ENCODE data around the gene MAPK13.
"Not testable (repeated sequence)": the region's sequence is repeated elsewhere in the genome, so short reads cannot be mapped to it uniquely, and the experiment has no call there.

The MAPK13 gene

GRCh38 chr6:36115412-36115811 is 14.9 kb upstream of the MAPK13 start:
- no peak for DNase-seq (ENCODE audit: low read depth)

GRCh38 chr6:36116066-36116864 is 14.0 kb upstream of the MAPK13 start:
- no peak for DNase-seq (ENCODE audit: low read depth)

GRCh38 chr6:36116943-36117342 is 13.4 kb upstream of the MAPK13 start:
- no peak for DNase-seq (ENCODE audit: low read depth)

- DNase-seq (ENCODE audit: low read depth) = no peak
Measured at GRCh38 chr6:36117658-36118549, 12.4 kb upstream of the MAPK13 start.

- peak; percentile 47 for DNase-seq (ENCODE audit: low read depth)
Measured at GRCh38 chr6:36118550-36119107, 11.7 kb upstream of the MAPK13 start.

- no peak for DNase-seq (ENCODE audit: low read depth)
Measured at GRCh38 chr6:36119209-36119608, 11.1 kb upstream of the MAPK13 start.

- no peak for DNase-seq (ENCODE audit: low read depth)
Measured at GRCh38 chr6:36120018-36120417, 10.3 kb upstream of the MAPK13 start.

GRCh38 chr6:36120539-36120938 is 9.8 kb upstream of the MAPK13 start:
- peak; percentile 59 for DNase-seq (ENCODE audit: low read depth)

- peak; percentile 36 for DNase-seq (ENCODE audit: low read depth)
Measured at GRCh38 chr6:36120979-36121786, 9.1 kb upstream of the MAPK13 start.

GRCh38 chr6:36121787-36122494 is 8.4 kb upstream of the MAPK13 start:
- DNase-seq (ENCODE audit: low read depth) = no peak

- no peak for DNase-seq (ENCODE audit: low read depth)
Measured at GRCh38 chr6:36122495-36123269, 7.6 kb upstream of the MAPK13 start.

- DNase-seq (ENCODE audit: low read depth) = peak; percentile 84
Measured at GRCh38 chr6:36123270-36124139, 6.8 kb upstream of the MAPK13 start.

- DNase-seq (ENCODE audit: low read depth) = not testable (repeated sequence)
Measured at GRCh38 chr6:36124346-36124745, 6.0 kb upstream of the MAPK13 start.

- DNase-seq (ENCODE audit: low read depth) = no peak
Measured at GRCh38 chr6:36124881-36125280, 5.4 kb upstream of the MAPK13 start.

GRCh38 chr6:36125575-36125974 is 4.7 kb upstream of the MAPK13 start:
- no peak for DNase-seq (ENCODE audit: low read depth)

- no peak for DNase-seq (ENCODE audit: low read depth)
Measured at GRCh38 chr6:36126121-36126520, 4.2 kb upstream of the MAPK13 start.

GRCh38 chr6:36126553-36127458 is 3.5 kb upstream of the MAPK13 start:
- DNase-seq (ENCODE audit: low read depth) = no peak

- DNase-seq (ENCODE audit: low read depth) = no peak
Measured at GRCh38 chr6:36127462-36128016, 2.8 kb upstream of the MAPK13 start.
